Endothelial cell of umbilical vein (primary cell): ENCODE results near the gene HHATL. TPM values are rescaled to one million over a fixed set of nuclear protein-coding genes. Genes with fewer than 3 reads are reported as not detected.

Experiments used
- BruUV-seq: library from RNA; stranded (reverse); fragments of 400-500 nt; replicated peaks from 2 replicates; lab custom pipeline; 2021; lab: Mats Ljungman, UMichigan
- CTCF ChIA-PET: fragments of 300-600, 350-600 bp; sonication (Branson Sonifier 250); formaldehyde crosslinking; loops from one replicate; lab custom pipeline; 2021; ENCODE audit warnings: antibody characterized with exemption, inconsistent platforms; lab: Charles Lee
- POLR2A ChIA-PET: fragments of 300-600, 350-600 bp; sonication (Branson Sonifier 250); formaldehyde crosslinking; loops from one replicate; lab custom pipeline; 2021; ENCODE audit warnings: antibody characterized with exemption, inconsistent platforms; lab: Charles Lee
- DNase-seq: peaks from one replicate; pipeline ENCODE4 v3.0.0-alpha.2; 2011; ENCODE audit warnings: low read depth, low spot score
- FAIRE-seq: peaks from 2 replicates; lab custom pipeline; 2011; peaks lifted over from hg19 to GRCh38; lab: Jason Lieb, UNC
- H2AFZ ChIP-seq: 2 replicates; pipeline ENCODE4 v1.6.0; 2012; ENCODE audit warnings: low read depth, low read length, control low read depth, inconsistent platforms
- H3K27ac ChIP-seq: 2 replicates; pipeline ENCODE4 v1.5.1; 2011; ENCODE audit warnings: low read depth, mild to moderate bottlenecking, control low read depth, low read length, moderate library complexity; ENCODE audit not compliant: insufficient read depth
- H3K27me3 ChIP-seq, 2 experiments: 2 replicates each; pipeline versions ENCODE4 v1.6.0 to v1.6.1; 2011; ENCODE audit warnings: low read length in 2 of 2, mixed read lengths in 1 of 2; ENCODE audit not compliant: control insufficient read depth in 2 of 2, insufficient read depth in 2 of 2
- H3K36me3 ChIP-seq, 2 experiments: 2 replicates in 1 of 2; 3 replicates in 1 of 2; pipeline ENCODE4 v1.5.1; 2011; ENCODE audit warnings: low read length in 2 of 2, mild to moderate bottlenecking in 1 of 2, moderate library complexity in 1 of 2; ENCODE audit not compliant: control insufficient read depth in 2 of 2, insufficient read depth in 2 of 2; ENCODE audit errors: extremely low read depth in 1 of 2
- H3K4me1 ChIP-seq: 3 replicates; pipeline ENCODE4 v1.5.1; 2011; ENCODE audit warnings: mild to moderate bottlenecking, low read length; ENCODE audit not compliant: control insufficient read depth, insufficient read depth; ENCODE audit errors: extremely low read depth
- H3K4me2 ChIP-seq: 2 replicates; pipeline ENCODE4 v1.6.1; 2011; ENCODE audit warnings: low read length, control low read depth, mixed read lengths; ENCODE audit not compliant: insufficient read depth
- H3K4me3 ChIP-seq, 3 experiments: fragments of 200-600 bp in 1 of 3; sonication (generic), shearing (Covaris generic) in 1 of 3; replicated peaks in 1 of 3; 2 replicates each; pipeline ENCODE4 v1.5.1; 2011 to 2016; ENCODE audit warnings: control low read depth in 3 of 3, low read length in 3 of 3, mild to moderate bottlenecking in 2 of 3, inconsistent platforms in 1 of 3, low read depth in 1 of 3, moderate library complexity in 1 of 3; ENCODE audit not compliant: insufficient read depth in 1 of 3
- H3K79me2 ChIP-seq: 2 replicates; pipeline ENCODE4 v1.6.0; 2012; ENCODE audit warnings: low read length, inconsistent platforms; ENCODE audit not compliant: control insufficient read depth, insufficient read depth
- H3K9ac ChIP-seq: replicated peaks from 2 replicates; pipeline ENCODE3; 2011; ENCODE audit warnings: low read length, control low read depth; ENCODE audit not compliant: insufficient read depth; ENCODE audit errors: extremely low read depth
- H3K9me1 ChIP-seq: replicated peaks from 3 replicates; pipeline ENCODE4 v1.6.0; 2011; ENCODE audit warnings: mild to moderate bottlenecking, low read length; ENCODE audit not compliant: control insufficient read depth, insufficient read depth; ENCODE audit errors: extremely low read depth
- H3K9me3 ChIP-seq: replicated peaks from 2 replicates; pipeline ENCODE4 v1.5.1; 2012; ENCODE audit warnings: low read length, inconsistent platforms; ENCODE audit not compliant: control insufficient read depth, insufficient read depth
- H4K20me1 ChIP-seq: replicated peaks from 2 replicates; pipeline ENCODE3; 2011; ENCODE audit warnings: mild to moderate bottlenecking, low read length; ENCODE audit not compliant: control insufficient read depth, insufficient read depth; ENCODE audit errors: extremely low read depth
- EZH2 ChIP-seq: IDR thresholded peaks from 2 replicates; pipeline ENCODE4 v1.6.1; 2012; ENCODE audit warnings: borderline replicate concordance, low read depth, mild to moderate bottlenecking, moderate library complexity, low read length, inconsistent platforms; ENCODE audit not compliant: severe bottlenecking
- FOS ChIP-seq: IDR thresholded peaks from 2 replicates; pipeline ENCODE4 v1.6.1; 2011; ENCODE audit warnings: mild to moderate bottlenecking, low read length, moderate library complexity, borderline replicate concordance; ENCODE audit not compliant: insufficient read depth
- GATA2 ChIP-seq: IDR thresholded peaks from 2 replicates; pipeline ENCODE4 v1.7.0; 2011; ENCODE audit warnings: low read depth, mild to moderate bottlenecking, moderate library complexity, mixed read lengths, low read length; ENCODE audit not compliant: insufficient read length, insufficient read depth
- JUN ChIP-seq: IDR thresholded peaks from 2 replicates; pipeline ENCODE4 v1.6.1; 2011; ENCODE audit warnings: borderline replicate concordance, low read depth; ENCODE audit not compliant: insufficient read length, insufficient read depth
- MYC ChIP-seq: IDR thresholded peaks from one replicate; pipeline ENCODE4 v1.6.1; 2011; ENCODE audit warnings: mild to moderate bottlenecking, low read depth, low read length
- POLR2A ChIP-seq: IDR thresholded peaks from 2 replicates; pipeline ENCODE4 v1.6.1; 2012; ENCODE audit warnings: low read depth, mild to moderate bottlenecking, control low read depth, low read length
- POLR2AphosphoS5 ChIP-seq: IDR thresholded peaks from 2 replicates; pipeline ENCODE4 v1.6.1; 2012; ENCODE audit warnings: low read depth, mild to moderate bottlenecking, control low read depth, low read length, moderate library complexity; ENCODE audit not compliant: insufficient read depth
- dilution Hi-C: fragments of 300-500 bp; cut with MboI; formaldehyde crosslinking; loops from one replicate; pipeline ENCODE4 v1.15.0; 2019; ENCODE audit warnings: low sequenced_read_pairs; ENCODE audit not compliant: extremely low pct_ligation_motif_present
- intact Hi-C: fragments of 100-400 bp; cut with micrococcal nuclease; formaldehyde crosslinking; loops from one replicate; pipeline ENCODE4 v1.10.0; 2022
- polyA plus RNA-seq, 4 experiments: library from polyadenylated mRNA; depleted of rRNA in 3 of 4; stranded (reverse) in 3 of 4; unstranded in 1 of 4; fragments of >200 nt; gene quantifications; 2 replicates each; pipeline versions ENCODE4 v1.2.1 to v1.2.3, GENCODE V29; 2011 to 2012; ENCODE audit warnings: missing spikeins in 1 of 4
- total RNA-seq: library from RNA; stranded (reverse); gene quantifications from 2 replicates; pipeline ENCODE4 v1.2.3, GENCODE V29; 2021
- TF ChIP-seq, protein P1 (sequence below): IDR thresholded peaks from 2 replicates; pipeline ENCODE4 v1.6.1; 2011; ENCODE audit not compliant: insufficient read depth, insufficient read length
- TF ChIP-seq, protein P2 (sequence below), 2 donors: IDR thresholded peaks; 1 replicate in 1 of 2; 2 replicates in 1 of 2; pipeline ENCODE4 v1.5.1; 2011; ENCODE audit warnings: low read length in 2 of 2, mild to moderate bottlenecking in 2 of 2, moderate library complexity in 2 of 2, control low read depth in 1 of 2, inconsistent platforms in 1 of 2, low read depth in 1 of 2; ENCODE audit not compliant: insufficient read depth in 1 of 2; ENCODE audit errors: extremely low read depth in 1 of 2

HHATL gene
- total and polyA plus RNA-seq, 2 donors (not counting 3 experiments of a cell fraction or from before 2014, with no cell fraction given), result not detected

DNA sequence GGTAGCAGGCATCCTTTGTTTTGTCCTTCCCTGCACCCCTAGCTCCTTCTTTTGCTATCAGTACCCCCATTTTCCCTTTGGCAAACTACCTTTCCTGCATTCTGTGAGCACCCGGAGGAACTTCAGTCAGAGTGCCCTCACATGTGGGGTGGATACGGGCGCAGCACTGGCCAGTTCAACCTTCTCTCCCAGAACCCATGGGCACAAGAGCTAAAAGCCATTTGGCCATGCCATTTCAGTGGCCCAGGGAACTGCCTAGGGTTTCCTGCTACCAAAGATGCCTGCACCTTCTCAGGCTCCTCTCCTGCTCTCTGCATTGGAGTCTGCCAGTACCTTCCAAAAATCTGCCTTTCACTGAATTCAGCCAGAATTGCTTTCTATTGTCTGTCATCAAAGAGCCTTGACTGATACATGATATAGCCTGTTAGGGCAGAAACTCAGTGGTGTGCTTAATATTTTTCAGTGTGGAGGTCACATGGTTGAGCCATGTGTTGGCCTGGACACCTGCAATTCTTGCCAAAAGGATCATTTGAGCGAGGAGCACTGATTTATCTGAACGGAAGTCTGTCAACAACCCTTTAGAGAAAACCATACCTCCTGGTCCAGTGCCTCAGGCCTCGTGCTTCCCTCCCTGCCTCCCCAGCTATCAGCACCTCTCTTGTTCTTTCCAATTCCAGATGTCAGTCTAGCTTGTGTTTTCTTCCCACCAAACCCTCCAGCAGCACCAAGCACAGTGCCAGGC is 27.0 kb upstream of the HHATL start:
- H3K4me1 ChIP-seq, result no peaks in the 10 kb centered on the region
- no peak overlapping the region for H3K4me2 ChIP-seq
- no peak overlapping the region for H3K27ac ChIP-seq
- intact Hi-C loops (no loop called here), dilution Hi-C loops (no loop called here)
- TF ChIP-seq POLR2A, result no peak
- ChIA-PET CTCF (interaction anchor here (1.4 kb wide), 1 partner anchor 15 kb away, joined by 4 read pairs; no protein-coding TSS in a partner anchor), POLR2A (no interaction called here)
- H3K9me3 ChIP-seq, result no peaks in the 10 kb centered on the region
- no peaks in the 10 kb centered on the region for H3K79me2 ChIP-seq
- DNase-seq (no peak), FAIRE-seq (no peak)
- no peaks in the 10 kb centered on the region for H3K36me3 ChIP-seq
- H3K27me3 ChIP-seq, result peaks cover 7 to 9% of the 10 kb centered on the region in 2 experiments
- BruUV-seq, result no TSS peak
- H3K4me3 ChIP-seq, result no peak overlapping the region
- no peak overlapping the region for H3K9ac ChIP-seq
- H3K9me1 ChIP-seq, result no peaks in the 10 kb centered on the region
- no peaks in the 10 kb centered on the region for H4K20me1 ChIP-seq
- no peak overlapping the region for H2AFZ ChIP-seq

DNA sequence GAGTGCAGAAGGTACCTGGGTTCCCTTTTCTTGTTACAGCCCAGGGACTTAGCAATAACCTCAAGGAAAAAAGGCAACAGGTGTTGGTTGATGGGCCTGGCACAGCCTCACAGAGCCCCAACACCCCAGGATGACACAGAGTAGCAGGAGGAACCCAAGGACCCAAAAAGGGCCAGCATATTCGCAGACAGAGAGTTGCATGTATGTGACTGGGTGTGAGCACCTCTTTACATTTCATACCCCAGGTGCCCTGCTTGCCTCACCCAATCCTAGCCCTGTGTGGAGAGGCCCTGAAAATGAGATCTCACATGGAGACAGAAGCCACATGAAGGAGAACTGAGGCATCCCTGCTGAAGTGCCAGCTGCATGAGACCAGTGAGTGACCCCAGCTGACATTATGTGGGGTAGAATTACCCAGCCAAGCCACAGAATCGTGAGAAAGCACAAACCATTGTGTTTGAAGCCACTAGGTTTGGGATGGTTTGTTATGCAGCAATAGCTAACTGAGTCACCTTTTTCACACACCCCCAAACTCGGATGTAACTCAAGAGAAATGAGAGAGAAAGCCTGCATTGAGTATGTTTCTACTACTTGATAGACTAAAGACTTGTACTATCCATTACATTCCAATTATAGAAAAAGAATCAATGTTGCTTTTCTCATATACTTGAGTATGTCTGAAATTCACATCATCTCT is 26.2 kb upstream of the HHATL start:
- POLR2A ChIA-PET, result no interaction called here
- Histone ChIP-seq H2AFZ (no peak overlapping the region), H3K9me3 (no peaks in the 10 kb centered on the region), H3K27ac (no peak overlapping the region), H3K4me1 (no peaks in the 10 kb centered on the region), H3K79me2 (no peaks in the 10 kb centered on the region), H3K9me1 (no peaks in the 10 kb centered on the region), H3K4me3 (no peak overlapping the region), H3K36me3 (no peaks in the 10 kb centered on the region), H3K9ac (no peak overlapping the region), H3K4me2 (no peak overlapping the region), H4K20me1 (no peaks in the 10 kb centered on the region), H3K27me3 (peaks cover 8 to 9% of the 10 kb centered on the region in 2 experiments)
- dilution Hi-C loops, result no loop called here
- intact Hi-C loops, result no loop called here
- CTCF ChIA-PET, result interaction anchor here (1.4 kb wide), 1 partner anchor 15 kb away, joined by 4 read pairs; no protein-coding TSS in a partner anchor
- TF ChIP-seq POLR2AphosphoS5 (no peak), GATA2 (no peak), MYC (no peak), EZH2 (no peak), JUN (no peak), FOS (no peak), POLR2A (no peak)
- TF ChIP-seq, protein P1, sequence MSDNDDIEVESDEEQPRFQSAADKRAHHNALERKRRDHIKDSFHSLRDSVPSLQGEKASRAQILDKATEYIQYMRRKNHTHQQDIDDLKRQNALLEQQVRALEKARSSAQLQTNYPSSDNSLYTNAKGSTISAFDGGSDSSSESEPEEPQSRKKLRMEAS, result no peak
- TF ChIP-seq, protein P2, sequence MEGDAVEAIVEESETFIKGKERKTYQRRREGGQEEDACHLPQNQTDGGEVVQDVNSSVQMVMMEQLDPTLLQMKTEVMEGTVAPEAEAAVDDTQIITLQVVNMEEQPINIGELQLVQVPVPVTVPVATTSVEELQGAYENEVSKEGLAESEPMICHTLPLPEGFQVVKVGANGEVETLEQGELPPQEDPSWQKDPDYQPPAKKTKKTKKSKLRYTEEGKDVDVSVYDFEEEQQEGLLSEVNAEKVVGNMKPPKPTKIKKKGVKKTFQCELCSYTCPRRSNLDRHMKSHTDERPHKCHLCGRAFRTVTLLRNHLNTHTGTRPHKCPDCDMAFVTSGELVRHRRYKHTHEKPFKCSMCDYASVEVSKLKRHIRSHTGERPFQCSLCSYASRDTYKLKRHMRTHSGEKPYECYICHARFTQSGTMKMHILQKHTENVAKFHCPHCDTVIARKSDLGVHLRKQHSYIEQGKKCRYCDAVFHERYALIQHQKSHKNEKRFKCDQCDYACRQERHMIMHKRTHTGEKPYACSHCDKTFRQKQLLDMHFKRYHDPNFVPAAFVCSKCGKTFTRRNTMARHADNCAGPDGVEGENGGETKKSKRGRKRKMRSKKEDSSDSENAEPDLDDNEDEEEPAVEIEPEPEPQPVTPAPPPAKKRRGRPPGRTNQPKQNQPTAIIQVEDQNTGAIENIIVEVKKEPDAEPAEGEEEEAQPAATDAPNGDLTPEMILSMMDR (IDR thresholded peaks at IDR 0.05; ENCODE audit: extremely low read depth in 1 of 2, insufficient read depth in 1 of 2, low read depth in 1 of 2, low read length in 2 of 2), result no peak
- BruUV-seq, result no TSS peak
- no peak for DNase-seq
- FAIRE-seq, result no peak
